Uterus (tissue), 4 donors: ENCODE data around the gene GIMAP8. TPM values are rescaled to one million over a fixed set of nuclear protein-coding genes. Genes with fewer than 3 reads are reported as not detected.

Experiments used
- DNase-seq, 2 donors: peaks; one replicate each; pipeline ENCODE4 v3.0.0-alpha.2; 2019 to 2020
- H3K27ac ChIP-seq, 2 donors: fragments of 200-600 bp; sonication (generic); 1 replicate in 1 of 2; 2 replicates in 1 of 2; pipeline ENCODE4 v1.5.1; 2016 to 2018
- H3K27me3 ChIP-seq, 2 donors: fragments of 200-600 bp; sonication (generic); one replicate each; pipeline ENCODE4 v1.5.1; 2018 to 2019; ENCODE audit warnings: control low read depth in 1 of 2
- H3K36me3 ChIP-seq, 2 donors: fragments of 200-600 bp; sonication (generic); one replicate each; pipeline ENCODE4 v1.5.1; 2019; ENCODE audit warnings: control low read depth in 1 of 2
- H3K4me1 ChIP-seq, 2 donors: fragments of 200-600 bp; sonication (generic); one replicate each; pipeline ENCODE4 v1.5.1; 2018 to 2019; ENCODE audit warnings: control low read depth in 1 of 2
- H3K4me3 ChIP-seq, 2 donors: fragments of 200-600 bp; sonication (generic); 1 replicate in 1 of 2; 2 replicates in 1 of 2; pipeline ENCODE4 v1.5.1; 2018 to 2019; ENCODE audit warnings: mild to moderate bottlenecking in 1 of 2
- H3K9me3 ChIP-seq, 2 donors: fragments of 200-600 bp; sonication (generic); one replicate each; pipeline ENCODE4 v1.5.1; 2019; ENCODE audit warnings: control low read depth in 1 of 2
- POLR2A ChIP-seq, 2 donors: fragments of 450-650 bp; IDR thresholded peaks; one replicate each; pipeline ENCODE4 v1.6.1; 2016; ENCODE audit warnings: antibody characterized with exemption in 2 of 2, mild to moderate bottlenecking in 1 of 2, moderate library complexity in 1 of 2
- intact Hi-C: fragments of 100-400 bp; cut with DNase I; formaldehyde crosslinking; loops from one replicate; pipeline ENCODE4 v1.15.1; 2023; ENCODE audit warnings: low total_unique reads
- total RNA-seq, 4 donors: library from RNA; depleted of rRNA in 3 of 4; stranded (reverse); fragments of >200 nt in 3 of 4; gene quantifications; one replicate each; pipeline versions ENCODE4 v1.1.0 to v1.2.4, GENCODE V29; 2014 to 2023
- TF ChIP-seq, protein P1 (sequence below), 4 experiments: fragments of 200-600 bp in 2 of 4; fragments of 450-650 bp in 2 of 4; sonication (generic) in 2 of 4; IDR thresholded peaks; one replicate each; pipeline ENCODE4 v1.5.1; 2016 to 2019; ENCODE audit warnings: antibody characterized with exemption in 4 of 4, mild to moderate bottlenecking in 2 of 4, moderate library complexity in 1 of 4
- donor health status: DM: yes; HTN: yes; CAD: no.

GIMAP8 gene
- total RNA-seq, 4 donors from 2014 or later, result 16.7 to 47.7 (median 25.6) TPM

DNA sequence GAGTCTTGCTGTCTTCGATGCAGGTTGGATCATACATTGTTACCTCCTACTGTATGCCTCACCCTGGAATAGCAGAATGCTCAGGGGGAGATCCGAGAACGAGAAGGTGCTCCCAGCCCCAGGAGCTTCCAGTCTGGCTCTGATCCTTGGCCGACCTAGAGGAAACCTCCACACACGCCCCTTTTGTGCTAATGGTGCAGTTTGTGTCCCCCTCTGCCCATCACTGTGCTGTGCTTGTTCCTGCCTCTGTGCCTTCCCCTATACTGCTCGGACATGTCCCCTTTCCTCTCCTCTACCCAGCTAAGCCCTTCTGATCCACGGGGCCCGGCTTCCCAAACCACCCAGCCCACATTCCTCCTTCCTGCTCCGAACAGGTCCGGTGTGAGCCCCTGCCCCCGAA is 38.8 kb upstream of the GIMAP8 start:
- intact Hi-C loops, result no loop called here
- Histone ChIP-seq H3K9me3 (no peaks in the 10 kb centered on the region), H3K36me3 (no peaks in the 10 kb centered on the region), H3K4me1 (no peaks in the 10 kb centered on the region), H3K27me3 (no peaks in the 10 kb centered on the region), H3K27ac (no peak overlapping the region), H3K4me3 (no peak overlapping the region)
- DNase-seq, result no peak
- TF ChIP-seq, protein P1, sequence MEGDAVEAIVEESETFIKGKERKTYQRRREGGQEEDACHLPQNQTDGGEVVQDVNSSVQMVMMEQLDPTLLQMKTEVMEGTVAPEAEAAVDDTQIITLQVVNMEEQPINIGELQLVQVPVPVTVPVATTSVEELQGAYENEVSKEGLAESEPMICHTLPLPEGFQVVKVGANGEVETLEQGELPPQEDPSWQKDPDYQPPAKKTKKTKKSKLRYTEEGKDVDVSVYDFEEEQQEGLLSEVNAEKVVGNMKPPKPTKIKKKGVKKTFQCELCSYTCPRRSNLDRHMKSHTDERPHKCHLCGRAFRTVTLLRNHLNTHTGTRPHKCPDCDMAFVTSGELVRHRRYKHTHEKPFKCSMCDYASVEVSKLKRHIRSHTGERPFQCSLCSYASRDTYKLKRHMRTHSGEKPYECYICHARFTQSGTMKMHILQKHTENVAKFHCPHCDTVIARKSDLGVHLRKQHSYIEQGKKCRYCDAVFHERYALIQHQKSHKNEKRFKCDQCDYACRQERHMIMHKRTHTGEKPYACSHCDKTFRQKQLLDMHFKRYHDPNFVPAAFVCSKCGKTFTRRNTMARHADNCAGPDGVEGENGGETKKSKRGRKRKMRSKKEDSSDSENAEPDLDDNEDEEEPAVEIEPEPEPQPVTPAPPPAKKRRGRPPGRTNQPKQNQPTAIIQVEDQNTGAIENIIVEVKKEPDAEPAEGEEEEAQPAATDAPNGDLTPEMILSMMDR (IDR thresholded peaks at IDR 0.05), result no peak
- no peak for TF ChIP-seq POLR2A (IDR thresholded peaks at IDR 0.05)

DNA sequence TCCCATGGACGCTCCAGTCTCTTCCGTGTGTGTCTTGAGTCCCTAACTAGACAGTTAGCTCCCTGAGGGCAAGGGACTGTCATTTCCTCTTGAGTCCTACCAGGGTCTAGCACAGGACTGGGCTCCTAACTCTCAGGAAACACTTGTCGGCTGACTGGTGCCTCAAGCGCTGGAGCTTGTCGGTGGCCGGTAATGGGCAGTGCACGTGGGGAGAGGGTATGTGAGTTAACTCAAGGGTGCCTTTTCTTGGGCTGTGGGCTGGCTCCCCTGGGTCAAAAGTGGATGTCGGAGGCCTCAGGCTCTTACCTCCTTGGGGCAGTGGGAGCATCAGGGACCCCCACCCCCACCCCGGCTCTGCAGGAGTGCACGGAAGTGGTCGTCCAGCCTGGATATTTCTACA is 38.4 kb upstream of the GIMAP8 start:
- H3K9me3 ChIP-seq, result no peaks in the 10 kb centered on the region
- intact Hi-C loops, result no loop called here
- no peak for TF ChIP-seq POLR2A (IDR thresholded peaks at IDR 0.05)
- TF ChIP-seq, protein P1 (IDR thresholded peaks at IDR 0.05), result no peak
- H3K36me3 ChIP-seq, result no peaks in the 10 kb centered on the region
- no peaks in the 10 kb centered on the region for H3K4me1 ChIP-seq
- no peak overlapping the region for H3K4me3 ChIP-seq
- no peak overlapping the region for H3K27ac ChIP-seq
- DNase-seq, result no peak
- no peaks in the 10 kb centered on the region for H3K27me3 ChIP-seq

DNA sequence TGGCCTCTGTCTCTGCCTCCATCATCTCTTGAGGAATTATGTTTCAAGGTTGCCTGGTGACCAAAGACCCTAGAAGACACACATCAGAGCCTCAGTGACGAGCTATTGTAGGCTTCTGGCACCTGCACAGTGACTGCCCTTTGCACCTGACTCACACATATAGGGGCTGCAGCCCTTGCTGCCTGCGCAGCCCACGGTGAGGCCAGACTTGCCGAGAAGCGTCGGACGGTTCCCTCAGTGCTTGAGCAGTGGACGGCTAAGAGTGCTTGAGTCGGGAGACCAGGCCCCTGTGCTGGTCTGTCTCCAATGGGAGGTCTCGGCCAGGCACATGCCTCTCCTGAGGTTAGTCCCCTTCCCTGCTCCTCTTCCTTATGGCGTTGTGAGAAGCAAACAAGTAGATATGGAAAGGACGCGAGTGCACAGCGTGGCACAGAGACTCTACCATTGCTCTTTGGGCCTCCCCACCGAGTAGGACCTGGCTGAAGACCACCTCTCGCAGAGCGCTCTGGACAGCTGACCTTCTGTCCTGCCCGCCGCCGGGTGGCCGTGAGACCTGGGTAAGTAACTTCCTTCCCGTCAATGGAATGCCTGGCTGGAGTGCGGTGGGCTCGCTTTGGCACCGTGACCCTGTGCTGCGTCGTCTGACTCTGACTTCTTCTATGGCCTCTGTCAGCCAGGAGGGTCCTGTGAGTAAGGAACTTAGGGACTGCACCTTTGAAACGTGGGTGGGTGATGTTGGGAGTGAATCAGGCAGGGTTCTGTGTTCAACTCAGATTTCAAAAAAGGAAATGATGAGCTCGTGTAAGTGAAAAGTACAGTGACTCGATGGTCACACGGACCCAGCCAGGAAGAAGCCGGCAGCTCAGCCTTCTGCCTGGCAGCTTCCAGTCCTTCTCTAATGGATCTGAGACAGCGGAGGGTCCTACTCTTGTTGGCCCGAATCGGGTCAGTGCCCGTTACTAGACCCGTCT is 37.6 kb upstream of the GIMAP8 start:
- Histone ChIP-seq H3K27me3 (no peaks in the 10 kb centered on the region), H3K9me3 (no peaks in the 10 kb centered on the region), H3K36me3 (no peaks in the 10 kb centered on the region), H3K4me1 (no peaks in the 10 kb centered on the region), H3K4me3 (no peak overlapping the region), H3K27ac (no peak overlapping the region)
- intact Hi-C loops, result no loop called here
- DNase-seq, result no peak
- no peak for TF ChIP-seq POLR2A (IDR thresholded peaks at IDR 0.05)
- TF ChIP-seq, protein P1 (IDR thresholded peaks at IDR 0.05), result no peak

DNA sequence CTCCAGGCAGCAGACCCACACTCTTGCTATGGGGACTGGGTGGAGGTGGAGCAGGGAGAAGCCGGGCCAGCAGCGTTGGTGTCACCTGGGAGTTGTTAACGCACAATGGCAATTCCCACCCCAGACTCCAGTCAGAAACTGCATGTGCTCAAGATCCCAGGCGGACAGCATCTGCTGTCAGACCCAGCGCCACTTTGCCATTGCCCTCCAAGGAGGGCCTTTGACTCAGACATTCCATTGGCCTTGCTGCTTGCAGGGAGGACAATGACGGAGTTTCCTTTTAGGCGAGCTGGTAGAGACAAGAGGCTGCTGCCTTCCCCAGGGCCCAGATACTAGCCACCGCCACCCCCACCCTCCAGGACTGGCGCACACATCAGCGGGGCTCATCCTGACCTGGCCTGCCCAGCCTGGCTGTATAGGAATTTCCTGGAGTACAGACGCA is 36.8 kb upstream of the GIMAP8 start:
- DNase-seq, result no peak
- H3K36me3 ChIP-seq, result no peaks in the 10 kb centered on the region
- intact Hi-C loops, result no loop called here
- H3K27me3 ChIP-seq, result no peaks in the 10 kb centered on the region
- no peak overlapping the region for H3K4me3 ChIP-seq
- TF ChIP-seq, protein P1 (IDR thresholded peaks at IDR 0.05), result no peak
- TF ChIP-seq POLR2A (IDR thresholded peaks at IDR 0.05), result no peak
- H3K9me3 ChIP-seq, result no peaks in the 10 kb centered on the region
- no peak overlapping the region for H3K27ac ChIP-seq
- no peaks in the 10 kb centered on the region for H3K4me1 ChIP-seq
